GM21367 (cell line): ENCODE data around the gene NDUFB2.
"Not testable (repeated sequence)": the region's sequence is repeated elsewhere in the genome, so short reads cannot be mapped to it uniquely, and the experiment has no call there.

Source experiments
- ATAC-seq: cut with Tn5 transposase; IDR thresholded peaks from one replicate; pipeline ENCODE4 v1.9.1; 2021; ENCODE audit not compliant: unreplicated experiment

The NDUFB2 gene

GRCh38 chr7:140672382-140673062, 24.0 kb upstream of the NDUFB2 start, which contains the start of gene ADCK2:
Gene ADCK2 (plus strand): TSS chr7:140672945. CDS start chr7:140673331, 386 bp downstream.
- peak; percentile 37 for ATAC-seq

GRCh38 chr7:140673063-140673773, 23.3 kb upstream of the NDUFB2 start:
- peak; percentile 31 for ATAC-seq

- no peak for ATAC-seq
These were observed 22.7 kb upstream of the NDUFB2 start for GRCh38 chr7:140673774-140674155.

DNA sequence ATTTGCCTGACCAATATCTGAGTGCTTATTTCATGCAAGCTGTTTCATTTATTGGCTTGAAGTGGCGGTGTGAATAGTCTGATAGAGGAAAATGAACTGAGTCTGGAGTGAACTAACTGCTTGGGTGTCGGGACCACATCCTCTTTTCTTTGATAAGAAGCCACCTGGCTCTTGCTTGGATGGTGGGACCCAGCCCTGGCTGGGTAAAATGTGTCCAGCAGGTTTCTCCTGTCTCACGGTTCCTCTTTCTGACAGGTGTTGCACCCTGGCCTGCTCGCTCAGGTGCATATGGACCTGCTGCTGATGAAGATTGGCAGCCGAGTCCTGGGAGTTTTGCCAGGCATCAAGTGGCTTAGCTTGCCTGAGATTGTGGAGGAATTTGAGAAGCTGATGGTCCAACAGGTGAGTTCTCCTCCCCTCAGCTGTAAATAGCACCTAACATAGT, 22.1 kb upstream of the NDUFB2 start:
- ATAC-seq, result no peak

DNA sequence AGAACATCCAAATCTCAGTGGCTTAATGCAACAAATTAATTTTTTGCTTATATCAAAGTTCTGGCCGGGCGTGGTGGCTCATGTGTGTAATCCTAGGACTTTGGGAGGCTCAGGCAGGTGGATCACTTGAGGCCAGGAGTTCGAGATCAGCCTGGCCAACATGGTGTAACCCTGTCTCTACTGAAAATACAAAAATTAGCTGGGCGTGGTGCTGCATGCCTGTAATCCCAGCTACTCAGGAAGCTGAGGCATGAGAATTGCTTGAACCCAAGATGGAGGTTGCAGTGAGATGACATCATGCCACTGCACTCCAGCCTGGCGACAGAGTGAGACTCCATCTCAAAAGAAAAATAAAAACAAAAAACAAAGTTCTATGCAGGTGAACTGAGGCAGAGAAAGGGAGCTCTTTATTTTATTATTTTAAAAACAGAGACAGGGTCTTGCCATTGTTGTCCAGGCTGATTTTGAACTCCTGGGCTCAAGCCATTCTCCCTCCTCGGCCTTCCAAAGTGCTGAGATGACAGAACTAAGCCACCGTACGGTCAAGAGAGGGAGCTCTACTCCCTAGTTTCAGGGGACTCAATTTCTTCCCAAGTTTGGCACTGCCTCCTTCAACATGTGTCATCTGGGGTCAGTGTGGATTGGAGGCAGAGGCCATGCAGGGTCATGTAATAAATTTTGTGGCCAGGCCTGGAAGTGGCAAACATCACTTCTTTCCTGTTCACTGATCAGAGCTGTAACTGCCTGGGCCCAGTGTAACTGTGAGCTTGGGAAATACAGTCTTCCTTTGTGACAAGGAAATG, 21.4 kb upstream of the NDUFB2 start:
- no peak for ATAC-seq

GRCh38 chr7:140675726-140676125, 20.8 kb upstream of the NDUFB2 start:
- ATAC-seq, result no peak

DNA sequence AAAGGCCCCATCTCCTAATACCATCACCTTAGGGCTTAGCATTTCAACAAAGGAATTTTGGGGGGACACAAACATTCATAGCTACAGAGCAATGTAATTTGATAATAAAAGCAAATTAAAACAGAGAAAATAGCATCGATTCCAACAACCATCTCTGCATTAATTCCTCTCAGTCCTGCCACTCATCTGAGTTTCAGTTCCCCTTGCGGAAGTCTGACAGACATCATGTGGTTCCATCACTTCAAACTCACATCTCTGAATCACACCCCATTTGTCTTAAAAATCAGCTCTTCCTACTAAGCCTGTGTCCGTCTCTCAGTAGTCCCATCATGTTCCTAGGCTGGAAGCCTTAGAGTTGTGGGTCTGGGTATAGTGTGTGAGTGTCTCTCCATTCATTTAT, 20.2 kb upstream of the NDUFB2 start:
- ATAC-seq, result peak; percentile 60

DNA sequence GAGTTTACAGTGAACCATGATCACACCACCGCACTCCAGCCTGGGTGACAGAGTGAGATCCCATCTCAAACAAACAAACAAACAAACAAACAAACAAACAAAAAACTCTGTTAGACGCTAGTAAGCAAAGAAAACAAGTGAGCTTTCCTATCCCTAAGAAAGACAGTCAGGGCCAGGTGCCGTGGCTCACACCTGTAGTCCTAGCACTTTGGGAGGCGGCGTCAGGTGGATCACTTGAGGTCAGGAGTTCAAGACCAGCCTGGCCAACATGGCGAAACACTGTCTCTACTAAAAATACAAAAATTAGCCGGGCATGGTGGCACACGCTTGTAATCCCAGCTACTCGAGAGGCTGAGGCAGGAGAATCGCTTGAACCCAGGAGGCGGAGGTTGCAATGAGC, 19.6 kb upstream of the NDUFB2 start:
- ATAC-seq, result not testable (repeated sequence)

DNA sequence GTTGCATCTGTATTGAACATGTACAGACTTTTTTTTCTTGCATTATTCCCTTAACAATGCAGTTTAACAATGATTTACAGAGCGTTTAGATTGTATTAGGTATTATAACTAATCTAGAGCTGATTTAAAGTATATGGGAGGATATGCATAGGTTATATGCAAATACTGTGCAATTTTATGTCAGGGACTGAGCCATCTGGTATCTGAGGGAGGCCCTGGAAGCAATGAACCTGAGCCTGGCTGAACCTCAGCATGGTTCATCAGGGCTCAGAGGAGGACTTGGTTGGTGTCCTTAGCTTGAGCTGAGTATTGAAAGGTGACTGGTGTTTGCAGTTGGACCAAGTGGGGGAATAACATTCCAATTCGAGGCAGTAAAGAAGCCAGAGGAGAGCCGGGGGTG, 19.0 kb upstream of the NDUFB2 start:
- no peak for ATAC-seq

- no peak for ATAC-seq
These were observed 18.3 kb upstream of the NDUFB2 start for GRCh38 chr7:140678081-140678815.

- no peak for ATAC-seq
These were observed 17.7 kb upstream of the NDUFB2 start for GRCh38 chr7:140678816-140679130.

- no peak for ATAC-seq
These were observed 17.3 kb upstream of the NDUFB2 start for GRCh38 chr7:140679186-140679585.

GRCh38 chr7:140680886-140681285, 15.6 kb upstream of the NDUFB2 start:
- ATAC-seq, result no peak

- ATAC-seq, result no peak
These were observed 14.7 kb upstream of the NDUFB2 start for GRCh38 chr7:140681766-140682165.

- no peak for ATAC-seq
These were observed 12.9 kb upstream of the NDUFB2 start for GRCh38 chr7:140683657-140684056.

- ATAC-seq, result no peak
These were observed 12.2 kb upstream of the NDUFB2 start for GRCh38 chr7:140684066-140684950.

DNA sequence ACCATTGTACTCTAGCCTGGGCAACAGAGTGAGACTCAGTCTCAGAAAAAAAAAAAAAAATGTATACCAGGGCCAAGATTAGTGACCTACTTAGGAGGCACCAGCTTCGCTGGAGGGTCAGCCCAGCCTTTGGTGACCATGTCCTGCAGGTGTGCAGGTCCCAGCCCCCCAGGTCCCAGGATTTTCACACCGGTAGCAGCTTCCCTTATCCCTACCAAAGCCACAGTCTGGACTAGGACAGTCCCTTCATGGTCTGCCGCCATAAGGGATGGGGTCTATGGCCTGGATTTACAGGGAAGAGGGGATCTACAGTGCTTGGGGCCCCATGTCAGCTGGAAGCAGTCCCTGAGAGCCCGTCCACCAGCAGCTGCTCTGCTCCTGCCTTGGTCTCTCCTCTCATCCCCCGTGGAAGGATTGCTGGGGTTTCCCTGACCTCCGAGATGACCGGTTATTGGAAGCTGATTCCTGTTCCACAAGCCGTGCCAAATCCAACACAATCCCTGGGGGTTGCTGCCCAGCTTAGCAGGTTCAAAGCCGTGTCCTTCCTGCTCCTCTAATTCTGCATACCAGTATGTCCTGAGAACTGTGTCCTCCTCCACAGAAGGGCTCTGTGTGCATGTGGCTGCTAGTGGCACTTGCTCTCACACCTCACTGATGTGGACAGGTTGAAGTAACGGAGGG, 11.0 kb upstream of the NDUFB2 start:
- no peak for ATAC-seq

DNA sequence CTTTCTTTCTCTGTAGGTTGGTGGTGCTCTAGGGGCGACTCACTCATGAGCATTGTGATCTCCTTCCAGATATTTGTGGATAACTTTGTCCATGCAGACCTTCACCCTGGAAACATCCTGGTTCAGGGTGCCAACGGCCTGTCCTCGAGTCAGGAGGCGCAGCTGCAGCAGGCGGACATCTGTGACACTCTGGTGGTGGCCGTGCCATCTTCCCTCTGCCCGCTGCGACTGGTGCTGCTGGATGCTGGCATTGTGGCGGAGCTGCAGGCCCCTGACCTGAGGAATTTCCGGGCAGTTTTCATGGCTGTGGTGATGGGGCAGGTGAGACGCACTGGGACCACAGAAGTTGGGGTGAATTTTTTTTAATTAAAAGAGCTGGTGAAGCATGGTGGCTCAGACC, 9.6 kb upstream of the NDUFB2 start:
- ATAC-seq, result no peak

DNA sequence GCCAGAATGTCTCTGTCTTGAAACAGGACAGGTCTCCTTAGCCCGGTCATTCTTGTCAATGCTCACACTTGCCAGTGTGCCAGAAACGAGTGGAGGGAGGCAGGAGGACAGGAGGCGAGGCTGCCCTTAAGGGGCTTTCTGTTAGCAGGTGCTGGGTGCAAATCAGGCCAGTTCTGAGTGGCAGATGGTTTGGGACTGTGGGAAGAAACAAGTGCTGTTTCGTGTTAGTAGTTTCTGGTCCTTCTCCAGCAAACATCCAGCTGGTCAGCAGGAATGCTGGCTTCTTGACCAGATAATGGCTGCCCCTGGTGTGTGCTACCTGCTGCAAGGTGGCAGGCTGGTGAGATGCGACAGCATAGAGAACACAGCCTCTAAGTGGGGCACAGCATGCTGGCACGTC, 8.2 kb upstream of the NDUFB2 start:
- no peak for ATAC-seq
